ENCODE data around the gene ACTN1. TPM values are rescaled to one million over a fixed set of nuclear protein-coding genes. Genes with fewer than 3 reads are reported as not detected.
"Not testable (repeated sequence)": the region's sequence is repeated elsewhere in the genome, so short reads cannot be mapped to it uniquely, and the experiment has no call there.

The ACTN1 gene
- polyA plus RNA-seq, 3 donors, result 41.4 to 75.0 (median 69.4) TPM

DNA sequence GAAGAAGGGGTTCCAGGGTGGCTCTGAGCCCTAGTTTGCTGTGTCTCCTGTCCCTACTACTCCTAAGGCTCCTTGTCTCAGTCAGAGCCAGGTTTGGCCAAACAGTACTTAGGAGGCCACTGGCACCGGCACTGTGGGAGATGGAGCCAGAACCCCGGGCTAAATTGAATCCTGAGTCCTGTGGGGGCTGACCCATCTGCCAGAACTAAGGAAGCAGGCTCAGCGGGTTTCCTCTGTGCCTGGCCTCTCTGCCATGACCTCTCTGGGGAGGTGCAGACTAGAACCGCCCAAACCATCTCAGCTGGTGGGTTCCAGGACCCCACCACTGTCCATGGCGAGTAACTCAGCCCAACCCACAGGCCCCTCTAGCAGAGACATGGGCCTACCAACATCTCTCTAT lies 5.5 kb downstream of the ACTN1 start:
- H3K36me3 ChIP-seq (replicated peaks in 1 of 2; ENCODE audit: control insufficient read depth in 1 of 2, insufficient read depth in 2 of 2, low read length in 2 of 2), result peaks cover 21 to 46% of the 10 kb centered on the region in 2 donors
- intact Hi-C loops (cut with micrococcal nuclease), result no loop called here
- Mint-ChIP-seq H3K4me3 (no peak overlapping the region), H3K4me1 (peaks cover 57% of the 10 kb centered on the region), H3K36me3 (peaks cover 37 to 48% of the 10 kb centered on the region in 2 donors), H3K9me3 (peaks cover 10 to 13% (median 12%) of the 10 kb centered on the region in 7 donors), H3K27ac (no peak overlapping the region), H3K27me3 (ENCODE audit: low read depth in 3 of 3) (no peaks in the 10 kb centered on the region)
- no peak overlapping the region for H2AFZ ChIP-seq (ENCODE audit: insufficient read depth, low read depth, low read length, poor library complexity, severe bottlenecking)
- H3K4me3 ChIP-seq (replicated peaks in 1 of 3; ENCODE audit: low read depth in 2 of 3, low read length in 3 of 3), result no peak overlapping the region
- peaks cover 91% of the 10 kb centered on the region for H4K20me1 ChIP-seq (ENCODE audit: insufficient read depth, low read length)
- peak overlapping the region in 1 of 2 donors; percentile 33 for H3K27ac ChIP-seq (ENCODE audit: low read depth in 1 of 2, low read length in 2 of 2)
- H3K27me3 ChIP-seq (ENCODE audit: control insufficient read depth in 2 of 2, insufficient read depth in 2 of 2, low read length in 2 of 2), result no peaks in the 10 kb centered on the region
- H3K4me1 ChIP-seq (ENCODE audit: control insufficient read depth in 1 of 2, insufficient read depth in 2 of 2, low read length in 2 of 2), result peaks cover 21 to 27% of the 10 kb centered on the region in 2 donors
- H3K79me2 ChIP-seq (ENCODE audit: insufficient read depth, low read length), result peaks cover 100% of the 10 kb centered on the region
- no peak for DNase-seq
- peaks cover 9 to 12% of the 10 kb centered on the region in 2 donors for H3K9me3 ChIP-seq (replicated peaks in 1 of 2; ENCODE audit: control insufficient read depth in 1 of 2, insufficient read depth in 1 of 2, low read length in 2 of 2)
- TF ChIP-seq, protein P1, sequence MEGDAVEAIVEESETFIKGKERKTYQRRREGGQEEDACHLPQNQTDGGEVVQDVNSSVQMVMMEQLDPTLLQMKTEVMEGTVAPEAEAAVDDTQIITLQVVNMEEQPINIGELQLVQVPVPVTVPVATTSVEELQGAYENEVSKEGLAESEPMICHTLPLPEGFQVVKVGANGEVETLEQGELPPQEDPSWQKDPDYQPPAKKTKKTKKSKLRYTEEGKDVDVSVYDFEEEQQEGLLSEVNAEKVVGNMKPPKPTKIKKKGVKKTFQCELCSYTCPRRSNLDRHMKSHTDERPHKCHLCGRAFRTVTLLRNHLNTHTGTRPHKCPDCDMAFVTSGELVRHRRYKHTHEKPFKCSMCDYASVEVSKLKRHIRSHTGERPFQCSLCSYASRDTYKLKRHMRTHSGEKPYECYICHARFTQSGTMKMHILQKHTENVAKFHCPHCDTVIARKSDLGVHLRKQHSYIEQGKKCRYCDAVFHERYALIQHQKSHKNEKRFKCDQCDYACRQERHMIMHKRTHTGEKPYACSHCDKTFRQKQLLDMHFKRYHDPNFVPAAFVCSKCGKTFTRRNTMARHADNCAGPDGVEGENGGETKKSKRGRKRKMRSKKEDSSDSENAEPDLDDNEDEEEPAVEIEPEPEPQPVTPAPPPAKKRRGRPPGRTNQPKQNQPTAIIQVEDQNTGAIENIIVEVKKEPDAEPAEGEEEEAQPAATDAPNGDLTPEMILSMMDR (IDR thresholded peaks at IDR 0.05), result no peak
- H3K9ac ChIP-seq (ENCODE audit: insufficient read depth, low read length, poor library complexity, severe bottlenecking), result no peak overlapping the region
- 100% methylated on average over 4 of the region's 5 CpGs for WGBS (ENCODE audit: insufficient coverage)
- no peak overlapping the region for H3K4me2 ChIP-seq (replicated peaks; ENCODE audit: extremely low read depth, low read length, poor library complexity, severe bottlenecking)

DNA sequence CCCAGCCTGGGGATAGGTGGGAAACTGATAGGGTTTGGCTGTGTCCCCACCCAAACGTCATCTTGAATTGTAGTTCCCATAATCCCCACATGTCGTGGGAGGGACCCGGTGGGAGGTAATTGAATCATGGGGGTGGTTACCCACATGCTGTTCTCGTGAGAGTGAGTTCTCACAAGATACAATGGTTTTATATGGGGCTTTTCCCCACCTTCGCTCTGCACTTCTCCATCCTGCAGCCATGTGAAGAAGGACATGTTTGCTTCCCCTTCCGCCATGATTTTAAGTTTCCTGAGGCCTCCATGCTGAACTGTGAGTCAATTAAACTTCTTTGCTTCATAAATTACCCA lies 5.9 kb downstream of the ACTN1 start:
- no CpG with 5 or more reads among the region's 6 CpGs for WGBS (ENCODE audit: insufficient coverage)
- H3K4me3 ChIP-seq (replicated peaks in 1 of 3; ENCODE audit: low read depth in 2 of 3, low read length in 3 of 3); H3K27me3 ChIP-seq (ENCODE audit: control insufficient read depth in 2 of 2, insufficient read depth in 2 of 2, low read length in 2 of 2); H3K4me3 Mint-ChIP-seq; DNase-seq; intact Hi-C loops (cut with micrococcal nuclease); H3K4me2 ChIP-seq (replicated peaks; ENCODE audit: extremely low read depth, low read length, poor library complexity, severe bottlenecking); H3K9ac ChIP-seq (ENCODE audit: insufficient read depth, low read length, poor library complexity, severe bottlenecking); H3K27me3 Mint-ChIP-seq (ENCODE audit: low read depth in 3 of 3); H2AFZ ChIP-seq (ENCODE audit: insufficient read depth, low read depth, low read length, poor library complexity, severe bottlenecking); H3K27ac Mint-ChIP-seq: not testable (repeated sequence)
- Histone ChIP-seq H3K79me2 (ENCODE audit: insufficient read depth, low read length) (peaks cover 100% of the 10 kb centered on the region), H3K36me3 (replicated peaks in 1 of 2; ENCODE audit: control insufficient read depth in 1 of 2, insufficient read depth in 2 of 2, low read length in 2 of 2) (peaks cover 21 to 46% of the 10 kb centered on the region in 2 donors), H3K9me3 (replicated peaks in 1 of 2; ENCODE audit: control insufficient read depth in 1 of 2, insufficient read depth in 1 of 2, low read length in 2 of 2) (peaks cover 9 to 12% of the 10 kb centered on the region in 2 donors), H4K20me1 (ENCODE audit: insufficient read depth, low read length) (peaks cover 95% of the 10 kb centered on the region), H3K27ac (ENCODE audit: low read depth in 1 of 2, low read length in 2 of 2) (peak overlapping the region in 1 of 2 donors; percentile 33), H3K4me1 (ENCODE audit: control insufficient read depth in 1 of 2, insufficient read depth in 2 of 2, low read length in 2 of 2) (peaks cover 21 to 27% of the 10 kb centered on the region in 2 donors)
- H3K36me3 Mint-ChIP-seq, result peaks cover 37 to 50% of the 10 kb centered on the region in 2 donors
- peaks cover 59% of the 10 kb centered on the region for H3K4me1 Mint-ChIP-seq
- peaks cover 10 to 13% (median 12%) of the 10 kb centered on the region in 7 donors for H3K9me3 Mint-ChIP-seq

All from CD14-positive monocyte (primary cell).